Measurements from ENCODE around the gene MACROD2. TPM values are rescaled to one million over a fixed set of nuclear protein-coding genes. Genes with fewer than 3 reads are reported as not detected.

MACROD2 gene
- total and polyA plus RNA-seq, 2 of the 4 experiments (the other 2 are of a cell fraction) = not detected

DNA sequence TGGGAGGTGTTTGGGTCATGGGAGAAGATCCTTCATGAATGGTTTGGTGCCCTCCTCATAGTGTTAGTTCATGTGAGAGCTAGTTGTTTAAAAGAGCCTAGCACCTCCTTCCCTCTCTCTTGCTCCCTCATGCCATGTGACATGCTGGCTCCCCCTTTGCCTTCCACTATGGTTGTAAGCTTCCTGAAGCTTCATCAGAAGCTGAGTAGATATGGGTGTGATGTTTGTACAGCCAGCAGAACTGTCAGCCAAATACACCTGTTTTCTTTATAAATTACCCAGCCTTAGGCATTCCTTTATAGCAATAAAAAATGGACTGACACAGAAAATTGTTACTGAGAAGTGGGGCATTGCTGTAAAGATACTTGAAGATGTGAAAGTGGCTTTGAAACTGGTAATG lies 1073.2 kb downstream of the MACROD2 start:
- no peak overlapping the region for H2AK9ac ChIP-seq (replicated peaks; ENCODE audit: low read depth, low read length, poor library complexity)
- H3K9me1 ChIP-seq (ENCODE audit: insufficient read depth, low read length) = no peaks in the 10 kb centered on the region
- no peaks in the 10 kb centered on the region for H3K79me1 ChIP-seq (ENCODE audit: low read depth in 1 of 2, low read length in 2 of 2)
- H3K56ac ChIP-seq (ENCODE audit: extremely low read depth, insufficient read depth, low read length) = no peak overlapping the region
- no peaks in the 10 kb centered on the region for H3K27me3 ChIP-seq (ENCODE audit: control insufficient read depth, insufficient read depth, low read length)
- dilution Hi-C loops (cut with HindIII; ENCODE audit: low sequenced_read_pairs, unreplicated experiment) (no loop called here), intact Hi-C loops (cut with micrococcal nuclease) (no loop called here), in situ Hi-C loops (cut with MboI; ENCODE audit: low sequenced_read_pairs) (no loop called here)
- H4K8ac ChIP-seq (ENCODE audit: low read depth in 2 of 2, low read length in 2 of 2) = no peak overlapping the region
- no peak overlapping the region for H4K5ac ChIP-seq (ENCODE audit: low read depth, low read length)
- no peaks in the 10 kb centered on the region for H4K20me1 ChIP-seq (ENCODE audit: insufficient read depth, low read length)
- no peak overlapping the region for H3K4ac ChIP-seq (ENCODE audit: low read depth, low read length)
- peaks cover 9% of the 10 kb centered on the region for H3K9me3 ChIP-seq (ENCODE audit: control insufficient read depth, insufficient read depth, low read length)
- H2BK20ac ChIP-seq (ENCODE audit: low read depth, low read length) = no peak overlapping the region
- no peaks in the 10 kb centered on the region for H3K4me1 ChIP-seq (ENCODE audit: control insufficient read depth, insufficient read depth, low read length)
- H3K36me3 ChIP-seq (ENCODE audit: control insufficient read depth, insufficient read depth, low read length) = no peaks in the 10 kb centered on the region
- CTCF ChIA-PET = no interaction called here
- no peak overlapping the region for H3K4me3 ChIP-seq (ENCODE audit: insufficient read depth, low read depth, low read length)
- no peak overlapping the region for H2AK5ac ChIP-seq (ENCODE audit: low read depth, low read length)
- H3K27ac ChIP-seq (ENCODE audit: insufficient read depth, low read length) = no peak overlapping the region
- no peak for ATAC-seq (ENCODE audit: low read depth)
- POLR2A ChIA-PET (ENCODE audit: unreplicated experiment) = no interaction called here
- H2AFZ ChIP-seq (replicated peaks; ENCODE audit: low read length, poor library complexity) = no peak overlapping the region
- H2BK15ac ChIP-seq (ENCODE audit: low read depth, low read length) = no peak overlapping the region
- H4K91ac ChIP-seq (ENCODE audit: insufficient read depth, low read depth, low read length) = no peak overlapping the region
- H3K4me2 ChIP-seq (ENCODE audit: low read depth, low read length) = no peak overlapping the region
- no peak overlapping the region for H3K18ac ChIP-seq (ENCODE audit: low read depth, low read length)
- H2BK120ac ChIP-seq (ENCODE audit: low read depth, low read length) = no peak overlapping the region
- no peak overlapping the region for H3K14ac ChIP-seq (replicated peaks; ENCODE audit: low read depth, low read length)
- no peak for DNase-seq
- no peak overlapping the region for H2BK5ac ChIP-seq (ENCODE audit: low read depth, low read length, poor library complexity, severe bottlenecking)
- H3K23ac ChIP-seq (ENCODE audit: low read depth, low read length) = no peak overlapping the region
- no peak overlapping the region for H3K9ac ChIP-seq (ENCODE audit: low read depth, low read length)
- no TSS peak for BruUV-seq (replicated peaks)
- TF ChIP-seq MAZ (IDR thresholded peaks at IDR 0.05; ENCODE audit: borderline replicate concordance, low read depth, low read length) = no peak

All from IMR-90 (cell line).